CD4-positive, alpha-beta T cell treated with Interleukin-17A for 4 hours (primary cell): Measurements from ENCODE around the gene AURKA.

Source experiments
- DNase-seq: peaks from one replicate; pipeline ENCODE4 v3.0.0-alpha.2; 2020; ENCODE audit warnings: mixed read lengths

The AURKA gene

DNA sequence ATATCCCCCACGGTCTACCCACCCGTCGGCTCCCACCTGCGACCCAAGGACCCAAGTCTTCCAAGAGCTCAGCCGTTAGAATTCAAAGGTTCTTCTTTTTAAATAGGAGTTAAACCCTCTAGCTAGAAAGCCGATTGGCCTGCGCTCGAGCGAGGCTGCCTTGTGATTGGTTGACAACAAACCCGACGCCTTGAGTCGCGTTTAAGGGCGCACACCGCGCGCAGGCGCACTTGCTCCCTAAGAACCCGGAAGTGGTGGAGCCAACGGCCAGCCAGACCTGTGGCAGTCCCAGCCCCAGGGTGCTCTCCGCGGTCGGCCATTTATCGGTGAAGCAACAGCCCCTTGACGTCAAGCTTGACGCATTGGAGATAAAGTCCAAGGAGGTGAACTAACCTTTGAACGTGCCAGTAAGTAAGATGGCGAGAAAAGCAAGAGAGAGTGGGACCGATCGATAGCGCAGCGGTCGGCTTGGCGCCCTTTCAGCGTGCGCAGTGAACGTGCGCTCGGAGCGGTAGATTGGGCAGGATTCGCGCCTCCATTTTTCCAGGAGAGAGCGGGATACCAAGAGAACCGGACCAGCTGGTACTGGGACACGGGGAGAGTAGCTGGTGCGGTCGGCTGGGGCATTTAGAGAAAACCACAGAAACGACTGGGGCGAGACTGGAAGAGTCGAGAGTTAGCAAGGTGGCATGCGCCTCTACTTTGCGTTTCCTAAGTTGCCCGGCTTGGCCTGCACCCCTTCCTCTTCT, at the start of gene AURKA, which contains the start of gene CSTF1:
AURKA (minus strand) TSS at position 84 of the 749 bp plus-strand sequence. CDS start 4,018 bp downstream, outside the sequence.
CSTF1 (plus strand) TSS at position 514 of the 749 bp plus-strand sequence. CDS start 2,908 bp downstream, outside the sequence.
- peak; percentile 99 for DNase-seq

- DNase-seq: peak; percentile 56
Observed at GRCh38 chr20:56440346-56441007, 48.5 kb upstream of the AURKA start.

- peak; percentile 48 for DNase-seq
Observed at GRCh38 chr20:56439771-56440291, 47.8 kb upstream of the AURKA start.

GRCh38 chr20:56438284-56438683, 46.3 kb upstream of the AURKA start:
- no peak for DNase-seq

- no peak for DNase-seq
Observed at GRCh38 chr20:56437196-56437960, 45.4 kb upstream of the AURKA start.

DNA sequence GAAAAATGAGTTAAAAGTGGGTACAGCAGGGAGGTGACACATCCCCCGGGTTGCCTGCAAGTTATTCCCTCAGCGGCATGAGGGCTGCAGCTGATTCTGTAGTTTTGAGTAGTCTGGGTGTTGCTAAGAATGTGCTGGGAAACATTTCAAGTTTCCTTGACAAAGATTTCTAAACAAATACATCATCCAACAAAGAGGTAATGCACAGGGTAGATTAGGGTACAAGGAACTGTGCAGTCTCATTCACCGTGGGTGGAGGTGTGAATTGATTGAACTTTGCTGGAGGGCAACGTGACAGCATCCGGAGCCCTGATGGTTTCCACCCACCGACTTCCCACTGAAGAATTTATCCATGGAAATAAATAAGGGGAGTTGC, 41.9 kb upstream of the AURKA start:
- no peak for DNase-seq

DNA sequence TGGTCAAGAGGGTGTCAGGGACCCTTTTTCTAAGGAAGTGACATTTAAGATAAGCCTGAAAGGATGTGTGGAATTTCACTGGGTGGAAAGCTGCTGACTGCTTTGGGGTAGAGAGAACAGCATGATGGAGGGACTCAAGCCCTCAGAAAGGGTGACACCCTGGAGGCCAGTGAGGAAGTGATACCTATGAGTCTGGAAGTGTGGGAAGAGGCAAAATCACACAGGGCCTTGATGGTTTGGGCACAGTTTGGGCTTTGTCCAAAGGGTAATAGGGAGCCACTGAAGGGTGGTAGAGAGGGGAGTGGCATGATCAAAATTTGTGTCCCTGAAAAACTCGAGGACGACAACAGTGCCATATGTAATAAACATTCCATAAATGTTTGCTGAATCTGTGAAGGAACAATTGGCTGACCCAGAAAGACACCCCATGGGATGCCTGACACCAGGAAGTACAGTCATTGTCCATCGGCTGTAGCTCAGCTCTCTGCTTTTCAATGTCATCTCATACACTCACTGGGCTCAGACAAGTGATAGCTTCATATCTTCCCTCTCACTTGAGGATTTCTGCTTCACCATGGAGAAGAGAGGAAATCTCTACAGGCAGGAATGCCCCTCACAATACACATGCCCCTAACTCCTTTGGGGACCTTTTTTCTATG, 41.3 kb upstream of the AURKA start:
- DNase-seq: no peak

GRCh38 chr20:56431471-56431870, 39.5 kb upstream of the AURKA start:
- no peak for DNase-seq

- no peak for DNase-seq
Observed at GRCh38 chr20:56430957-56431356, 38.9 kb upstream of the AURKA start.

- DNase-seq: no peak
Observed at GRCh38 chr20:56430461-56430860, 38.4 kb upstream of the AURKA start.

DNA sequence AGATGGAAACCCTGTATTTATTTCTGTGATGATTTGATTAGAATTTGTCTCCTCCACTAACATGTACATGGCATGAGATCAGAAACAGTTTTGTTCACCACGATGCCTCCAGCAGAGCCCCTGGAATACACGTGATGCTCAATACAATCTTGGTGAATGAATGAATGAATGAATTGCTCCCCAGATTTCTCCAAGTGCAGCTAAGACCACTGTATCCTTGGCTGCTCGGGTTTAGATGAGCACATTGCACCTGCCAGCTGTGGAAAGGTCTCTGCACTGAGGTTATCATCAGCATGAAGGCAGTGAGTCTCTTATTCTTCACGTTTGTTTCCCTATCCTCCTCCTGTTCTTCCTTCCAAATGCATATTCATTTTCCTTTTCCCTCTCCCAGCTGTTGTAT, 37.9 kb upstream of the AURKA start:
- no peak for DNase-seq

GRCh38 chr20:56429502-56429901, 37.5 kb upstream of the AURKA start:
- peak; percentile 42 for DNase-seq

- no peak for DNase-seq
Observed at GRCh38 chr20:56428881-56429280, 36.9 kb upstream of the AURKA start.

GRCh38 chr20:56428410-56428809, 36.4 kb upstream of the AURKA start:
- DNase-seq: no peak

GRCh38 chr20:56427797-56428196, 35.8 kb upstream of the AURKA start:
- no peak for DNase-seq

- no peak for DNase-seq
Observed at GRCh38 chr20:56426926-56427325, 34.9 kb upstream of the AURKA start.

- no peak for DNase-seq
Observed at GRCh38 chr20:56426026-56426425, 34.0 kb upstream of the AURKA start.

DNA sequence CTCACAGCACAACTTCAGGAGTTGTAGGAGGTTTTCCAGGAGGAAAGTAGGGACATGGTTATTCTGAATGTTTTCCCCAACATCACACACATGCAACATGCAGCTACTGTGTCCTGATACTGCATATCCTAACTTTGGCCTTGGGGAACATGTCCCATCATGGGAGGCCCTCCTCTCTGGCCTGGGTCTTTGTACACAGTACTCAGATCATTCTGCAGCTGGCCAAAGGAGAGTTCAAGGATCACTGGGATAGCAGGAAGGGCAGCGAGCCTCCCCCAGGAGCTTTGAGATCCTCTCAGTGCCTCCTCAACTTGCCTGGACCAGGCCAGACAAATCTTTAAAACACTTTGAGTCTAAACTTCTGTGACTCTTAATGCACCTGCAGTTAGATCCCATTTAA, 32.9 kb upstream of the AURKA start:
- DNase-seq: no peak

DNA sequence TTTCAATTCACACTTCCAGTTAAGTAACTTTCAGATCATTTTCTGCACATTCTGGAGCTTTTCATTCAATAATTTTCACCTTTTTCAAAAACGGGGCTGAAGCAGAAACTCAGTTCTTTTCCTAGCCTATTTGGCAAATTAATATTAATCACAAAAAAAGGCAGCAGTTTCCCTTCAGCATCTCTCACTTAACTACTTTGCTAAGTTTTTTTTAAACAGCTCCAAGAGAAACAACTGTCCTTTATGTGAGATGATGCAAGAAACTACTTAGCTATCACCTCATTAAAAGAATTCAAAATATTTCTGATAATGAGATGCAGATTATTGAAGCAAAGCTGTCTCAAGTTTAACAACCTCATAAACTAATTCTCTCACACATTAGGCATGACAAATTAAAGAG, 31.9 kb upstream of the AURKA start:
- DNase-seq: no peak

DNA sequence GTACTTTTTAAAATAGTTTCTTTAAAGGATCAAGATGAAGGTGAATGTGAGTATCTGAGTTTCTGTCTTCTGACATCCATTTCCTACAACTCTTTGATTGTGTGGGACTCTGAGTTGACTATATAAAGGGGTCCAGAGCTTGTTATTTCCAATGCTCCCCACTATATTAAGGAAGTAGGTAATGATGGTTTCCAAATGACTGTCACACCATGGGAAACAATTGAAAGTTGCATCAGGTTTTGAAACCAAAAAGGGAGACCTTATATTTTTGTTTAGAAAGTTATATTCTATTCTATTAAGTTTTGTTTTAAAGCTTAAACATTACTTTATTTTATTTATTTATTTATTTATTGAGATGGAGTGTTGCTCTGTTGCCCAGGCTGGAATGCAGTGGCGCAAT, 31.2 kb upstream of the AURKA start:
- no peak for DNase-seq

- DNase-seq: no peak
Observed at GRCh38 chr20:56422824-56423189, 30.8 kb upstream of the AURKA start.

- peak; percentile 27 for DNase-seq
Observed at GRCh38 chr20:56422076-56422823, 30.2 kb upstream of the AURKA start.
